Natural killer cell treated with Interleukin-12 subunit alpha and Interleukin-12 subunit beta and Interleukin-15 and Interleukin-18, amount 100 ng/mL, for 72 hours (primary cell): ENCODE results near the gene LRP5. TPM values are rescaled to one million over a fixed set of nuclear protein-coding genes. Genes with fewer than 3 reads are reported as not detected.

Source experiments
- ATAC-seq, 2 donors: fragments of 150-1000 bp; cut with Tn5 transposase in 1 of 2; sonication (Bioruptor Pico), chemical (Tn5 transposase) in 1 of 2; 2 replicates each; pipeline ENCODE4 v1.10.0; 2021
- DNase-seq: peaks from one replicate; pipeline ENCODE4 v3.0.0; 2022; ENCODE audit warnings: low spot score
- H3K27ac Mint-ChIP-seq, 2 donors: 1 replicate in 1 of 2; 2 replicates in 1 of 2; pipeline ENCODE4 v1.8.0; 2022; ENCODE audit warnings: mixed read lengths in 2 of 2, mild to moderate bottlenecking in 1 of 2, moderate library complexity in 1 of 2
- H3K27me3 Mint-ChIP-seq, 2 donors: 1 replicate in 1 of 2; 2 replicates in 1 of 2; pipeline ENCODE4 v1.8.0; 2022; ENCODE audit warnings: mixed read lengths in 2 of 2
- H3K36me3 Mint-ChIP-seq: one replicate; pipeline ENCODE4 v1.8.0; 2022; ENCODE audit warnings: mixed read lengths
- H3K4me1 Mint-ChIP-seq, 2 donors: 1 replicate in 1 of 2; 2 replicates in 1 of 2; pipeline ENCODE4 v1.8.0; 2022; ENCODE audit warnings: low read depth in 2 of 2, mixed read lengths in 2 of 2, mild to moderate bottlenecking in 1 of 2
- H3K4me3 Mint-ChIP-seq: one replicate; pipeline ENCODE4 v1.8.0; 2022; ENCODE audit warnings: mixed read lengths
- H3K9me3 Mint-ChIP-seq: 2 replicates; pipeline ENCODE4 v1.8.0; 2022; ENCODE audit warnings: mixed read lengths
- total RNA-seq, 2 donors: library from RNA; stranded (reverse); gene quantifications; one replicate each; pipeline ENCODE4 v1.2.3, GENCODE V29; 2022

Gene LRP5
- total RNA-seq, 2 donors from 2014 or later: 0.93 to 2.1 TPM

- Mint-ChIP-seq H3K27ac (no peak overlapping the region), H3K9me3 (no peaks in the 10 kb centered on the region), H3K4me1 (no peaks in the 10 kb centered on the region), H3K27me3 (no peaks in the 10 kb centered on the region), H3K4me3 (no peak overlapping the region), H3K36me3 (no peaks in the 10 kb centered on the region)
- ATAC-seq (no peak), DNase-seq (no peak)
Observed at GRCh38 chr11:68361702-68362101, 49.3 kb downstream of the LRP5 start.

- no peaks in the 10 kb centered on the region for H3K27me3 Mint-ChIP-seq
- no peak overlapping the region for H3K4me3 Mint-ChIP-seq
- ATAC-seq (no peak), DNase-seq (no peak)
- H3K9me3 Mint-ChIP-seq: no peaks in the 10 kb centered on the region
- H3K27ac Mint-ChIP-seq: no peak overlapping the region
- no peaks in the 10 kb centered on the region for H3K4me1 Mint-ChIP-seq
- no peaks in the 10 kb centered on the region for H3K36me3 Mint-ChIP-seq
Observed at GRCh38 chr11:68362801-68363379, 50.5 kb downstream of the LRP5 start.

GRCh38 chr11:68363776-68364175 is 51.4 kb downstream of the LRP5 start:
- no peaks in the 10 kb centered on the region for H3K4me1 Mint-ChIP-seq
- H3K36me3 Mint-ChIP-seq: no peaks in the 10 kb centered on the region
- H3K27me3 Mint-ChIP-seq: no peaks in the 10 kb centered on the region
- H3K4me3 Mint-ChIP-seq: no peak overlapping the region
- H3K9me3 Mint-ChIP-seq: no peaks in the 10 kb centered on the region
- no peak overlapping the region for H3K27ac Mint-ChIP-seq
- ATAC-seq (no peak), DNase-seq (no peak)

- Mint-ChIP-seq H3K36me3 (no peaks in the 10 kb centered on the region), H3K27ac (no peak overlapping the region), H3K4me1 (no peaks in the 10 kb centered on the region), H3K4me3 (no peak overlapping the region), H3K27me3 (no peaks in the 10 kb centered on the region), H3K9me3 (no peaks in the 10 kb centered on the region)
- ATAC-seq (no peak), DNase-seq (no peak)
Observed at GRCh38 chr11:68364581-68364980, 52.2 kb downstream of the LRP5 start.

GRCh38 chr11:68365943-68366435 is 53.6 kb downstream of the LRP5 start:
- no peak overlapping the region for H3K4me3 Mint-ChIP-seq

GRCh38 chr11:68367252-68367651 is 54.9 kb downstream of the LRP5 start:
- DNase-seq (no peak), ATAC-seq (no peak)
- H3K4me3 Mint-ChIP-seq: no peak overlapping the region
- H3K9me3 Mint-ChIP-seq: no peaks in the 10 kb centered on the region
- H3K4me1 Mint-ChIP-seq: no peaks in the 10 kb centered on the region
- no peaks in the 10 kb centered on the region for H3K36me3 Mint-ChIP-seq
- no peak overlapping the region for H3K27ac Mint-ChIP-seq
- no peaks in the 10 kb centered on the region for H3K27me3 Mint-ChIP-seq

More at GRCh38 chr11:68365943-68366435, 53.6 kb downstream of the LRP5 start:
- Mint-ChIP-seq H3K4me1 (no peaks in the 10 kb centered on the region), H3K27me3 (no peaks in the 10 kb centered on the region), H3K36me3 (no peaks in the 10 kb centered on the region), H3K9me3 (no peaks in the 10 kb centered on the region), H3K27ac (no peak overlapping the region)
- ATAC-seq: no peak
- no peak for DNase-seq

GRCh38 chr11:68369756-68370155 is 57.4 kb downstream of the LRP5 start:
- no peaks in the 10 kb centered on the region for H3K36me3 Mint-ChIP-seq
- no peak overlapping the region for H3K27ac Mint-ChIP-seq

GRCh38 chr11:68370211-68371111 is 58.1 kb downstream of the LRP5 start:
- DNase-seq (no peak), ATAC-seq (no peak)
- Mint-ChIP-seq H3K27me3 (peaks cover 0 to 15% of the 10 kb centered on the region in 2 donors), H3K9me3 (no peaks in the 10 kb centered on the region), H3K4me3 (no peak overlapping the region), H3K4me1 (no peaks in the 10 kb centered on the region), H3K36me3 (no peaks in the 10 kb centered on the region), H3K27ac (no peak overlapping the region)

More at GRCh38 chr11:68369756-68370155, 57.4 kb downstream of the LRP5 start:
- H3K9me3 Mint-ChIP-seq: no peaks in the 10 kb centered on the region
- peaks cover 0 to 11% of the 10 kb centered on the region in 2 donors for H3K27me3 Mint-ChIP-seq
- no peak overlapping the region for H3K4me3 Mint-ChIP-seq
- ATAC-seq: no peak
- H3K4me1 Mint-ChIP-seq: no peaks in the 10 kb centered on the region
- no peak for DNase-seq

GRCh38 chr11:68371171-68372041 is 59.0 kb downstream of the LRP5 start:
- Mint-ChIP-seq H3K4me3 (no peak overlapping the region), H3K9me3 (no peaks in the 10 kb centered on the region), H3K27ac (no peak overlapping the region), H3K27me3 (peaks cover 0 to 15% of the 10 kb centered on the region in 2 donors), H3K4me1 (no peaks in the 10 kb centered on the region), H3K36me3 (no peaks in the 10 kb centered on the region)
- no peak for DNase-seq
- no peak for ATAC-seq

GRCh38 chr11:68372114-68372513 is 59.7 kb downstream of the LRP5 start:
- no peak overlapping the region for H3K27ac Mint-ChIP-seq
- no peak overlapping the region for H3K4me3 Mint-ChIP-seq
- ATAC-seq: no peak
- no peak for DNase-seq
- H3K9me3 Mint-ChIP-seq: no peaks in the 10 kb centered on the region
- no peaks in the 10 kb centered on the region for H3K4me1 Mint-ChIP-seq
- H3K27me3 Mint-ChIP-seq: peaks cover 0 to 15% of the 10 kb centered on the region in 2 donors
- no peaks in the 10 kb centered on the region for H3K36me3 Mint-ChIP-seq

- no peaks in the 10 kb centered on the region for H3K4me1 Mint-ChIP-seq
- H3K4me3 Mint-ChIP-seq: no peak overlapping the region
- H3K9me3 Mint-ChIP-seq: no peaks in the 10 kb centered on the region
- DNase-seq (no peak), ATAC-seq (no peak)
- H3K36me3 Mint-ChIP-seq: no peaks in the 10 kb centered on the region
- no peak overlapping the region for H3K27ac Mint-ChIP-seq
- peaks cover 0 to 15% of the 10 kb centered on the region in 2 donors for H3K27me3 Mint-ChIP-seq
Observed at GRCh38 chr11:68372625-68373024, 60.2 kb downstream of the LRP5 start.

GRCh38 chr11:68373189-68373814 is 60.9 kb downstream of the LRP5 start:
- DNase-seq (no peak), ATAC-seq (no peak)
- Mint-ChIP-seq H3K27me3 (peaks cover 0 to 15% of the 10 kb centered on the region in 2 donors), H3K4me3 (no peak overlapping the region), H3K36me3 (no peaks in the 10 kb centered on the region), H3K4me1 (no peaks in the 10 kb centered on the region), H3K9me3 (no peaks in the 10 kb centered on the region), H3K27ac (no peak overlapping the region)

- DNase-seq (no peak), ATAC-seq (no peak)
- peaks cover 0 to 15% of the 10 kb centered on the region in 2 donors for H3K27me3 Mint-ChIP-seq
- H3K4me3 Mint-ChIP-seq: no peak overlapping the region
- H3K27ac Mint-ChIP-seq: no peak overlapping the region
- H3K9me3 Mint-ChIP-seq: no peaks in the 10 kb centered on the region
- no peaks in the 10 kb centered on the region for H3K4me1 Mint-ChIP-seq
- no peaks in the 10 kb centered on the region for H3K36me3 Mint-ChIP-seq
Observed at GRCh38 chr11:68373815-68374501, 61.6 kb downstream of the LRP5 start.
